GM21717 (cell line): ENCODE results near the gene FAM89B.
A peak's percentile ranks its signal among the peaks of the same experiment; 100 is the strongest.

Source experiments
- ATAC-seq: cut with Tn5 transposase; IDR thresholded peaks from one replicate; pipeline ENCODE4 v1.9.1; 2021; ENCODE audit warnings: mild to moderate bottlenecking, moderate library complexity; ENCODE audit not compliant: unreplicated experiment

The FAM89B gene

DNA sequence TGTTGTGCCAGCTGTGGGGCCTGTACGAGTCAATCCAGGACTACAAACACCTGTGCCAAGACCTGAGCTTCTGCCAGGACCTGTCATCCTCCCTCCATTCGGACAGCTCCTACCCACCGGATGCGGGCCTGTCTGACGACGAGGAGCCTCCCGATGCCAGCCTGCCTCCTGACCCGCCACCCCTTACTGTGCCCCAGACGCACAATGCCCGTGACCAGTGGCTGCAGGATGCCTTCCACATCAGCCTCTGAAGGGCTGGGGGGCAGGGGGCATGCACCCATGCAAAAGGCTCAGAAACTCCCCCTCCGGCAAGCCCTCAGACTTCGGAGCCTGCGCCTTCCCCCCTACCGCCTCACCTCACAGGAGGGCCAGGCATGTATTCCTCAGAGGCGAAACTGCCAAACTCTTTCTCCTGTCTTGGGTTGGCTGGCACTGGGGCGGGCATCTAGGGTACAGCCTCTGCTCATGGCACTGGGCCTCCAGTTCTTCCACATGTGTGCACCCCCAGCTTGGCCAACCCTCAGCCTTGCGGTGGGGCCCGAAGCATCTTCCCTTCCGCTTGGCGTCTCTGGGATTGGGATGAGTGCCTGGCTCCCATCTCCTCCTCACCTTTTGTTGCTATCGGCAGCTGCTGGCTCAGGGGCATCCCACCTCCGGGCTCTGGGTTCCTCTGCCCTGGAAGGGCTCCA, 1.2 kb downstream of the FAM89B start:
- ATAC-seq: no peak

DNA sequence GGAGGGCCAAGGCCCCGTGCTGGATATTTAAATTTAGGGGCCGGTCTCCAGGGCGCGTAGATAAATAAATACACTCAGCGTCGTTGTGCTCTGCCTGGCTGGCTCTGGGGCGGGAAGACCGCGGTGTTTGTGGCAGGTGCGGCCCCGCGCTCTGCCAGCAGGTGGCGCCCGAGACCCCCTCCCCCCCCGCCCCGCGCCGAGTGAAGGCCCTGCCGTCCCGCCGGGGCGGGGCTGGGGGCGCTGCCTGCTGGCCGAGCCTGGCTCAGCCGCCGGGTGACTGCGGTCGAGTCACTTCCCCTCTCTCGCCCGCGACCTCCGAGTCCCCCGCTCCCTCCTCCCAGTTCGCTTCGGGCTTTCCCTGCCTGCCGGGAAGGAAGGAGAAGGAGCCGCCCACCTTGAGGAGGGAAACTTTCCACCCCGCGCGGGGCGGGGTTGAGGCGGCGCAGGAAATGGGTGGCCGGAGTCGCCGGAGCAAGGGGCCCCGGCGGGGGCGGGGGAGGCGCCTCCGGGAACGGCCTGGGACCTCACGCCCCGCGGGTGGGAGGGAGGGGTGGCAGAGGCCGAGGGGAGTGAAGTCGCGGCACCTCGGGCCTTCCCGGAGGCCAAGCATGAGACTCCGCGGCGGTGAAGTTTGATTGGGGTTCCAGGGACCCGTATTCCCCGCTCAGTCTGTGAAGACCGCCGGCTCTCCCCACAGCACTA, 1.9 kb downstream of the FAM89B start:
- peak; percentile 27 for ATAC-seq

DNA sequence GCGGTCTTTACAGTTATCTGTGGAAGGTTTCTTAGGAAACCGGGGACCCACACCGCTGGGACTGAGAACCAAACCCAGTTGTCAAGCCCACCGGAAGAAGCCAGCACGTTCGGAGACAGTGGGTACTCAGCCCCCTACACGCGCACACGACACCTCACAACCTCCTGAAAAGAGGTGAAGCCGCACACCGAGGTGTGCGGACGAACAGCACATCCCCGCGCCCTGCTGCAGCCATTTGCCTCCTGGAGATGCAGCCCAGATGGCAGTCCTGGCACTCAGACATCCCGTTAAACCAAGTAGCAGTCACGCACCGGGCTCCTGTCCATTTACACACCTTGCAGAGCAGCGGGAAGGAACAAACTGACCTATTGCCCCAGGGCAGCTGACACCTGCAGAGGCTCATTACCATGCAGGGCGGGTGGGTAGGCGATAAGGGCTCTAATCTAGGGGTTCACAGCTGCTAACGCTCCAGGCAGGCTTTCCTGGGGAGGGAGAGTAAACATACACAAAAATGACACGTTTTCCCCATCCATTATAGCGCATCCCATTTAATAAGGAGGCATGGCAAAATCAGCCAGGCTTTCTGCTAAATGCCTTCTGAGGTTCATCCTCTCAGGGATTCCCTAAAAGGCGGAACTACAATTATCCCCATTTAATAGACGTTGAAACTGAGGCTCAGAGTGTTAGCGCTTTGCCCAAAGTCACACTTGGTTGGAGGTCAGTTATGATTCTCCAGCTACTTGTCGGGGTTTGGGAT, 2.7 kb downstream of the FAM89B start:
- ATAC-seq: no peak

DNA sequence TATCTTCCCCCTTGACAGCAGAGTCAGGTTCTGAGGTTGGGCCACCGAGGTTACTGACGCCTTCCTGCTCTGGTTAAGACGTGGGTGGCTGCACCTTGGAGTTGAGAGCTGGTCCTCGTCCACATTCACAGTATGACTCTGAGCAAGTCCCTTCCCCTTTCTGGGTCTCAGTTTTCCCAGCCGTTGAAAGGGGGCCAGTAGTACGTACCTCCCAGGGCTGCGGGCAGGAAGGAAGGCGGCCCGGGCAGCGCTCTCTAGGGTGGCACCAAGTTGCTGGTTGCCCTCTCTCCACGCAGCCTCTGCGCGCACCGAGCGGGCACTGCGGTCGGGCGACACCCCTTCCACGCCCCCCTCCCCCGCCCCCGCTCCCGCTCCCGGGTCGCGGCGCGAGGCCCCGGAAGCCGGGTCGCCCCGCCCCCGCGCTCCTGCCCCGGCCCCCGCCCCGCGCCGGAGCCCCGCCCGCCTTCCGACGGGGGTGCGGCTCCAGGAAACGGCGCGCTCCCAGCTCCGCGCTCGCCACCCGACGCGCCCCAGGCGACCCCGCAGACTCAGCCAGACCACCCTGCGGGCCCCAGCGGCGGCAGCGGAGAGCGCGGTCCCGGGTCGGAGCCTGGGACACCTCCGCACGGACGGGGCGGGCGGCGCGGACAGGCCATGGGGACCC, 3.4 kb downstream of the FAM89B start, which contains the start of gene EHBP1L1:
Gene EHBP1L1 (plus strand): TSS at position 486 of the 664 bp plus-strand sequence. CDS start 250 bp downstream, outside the sequence.
- ATAC-seq: no peak

DNA sequence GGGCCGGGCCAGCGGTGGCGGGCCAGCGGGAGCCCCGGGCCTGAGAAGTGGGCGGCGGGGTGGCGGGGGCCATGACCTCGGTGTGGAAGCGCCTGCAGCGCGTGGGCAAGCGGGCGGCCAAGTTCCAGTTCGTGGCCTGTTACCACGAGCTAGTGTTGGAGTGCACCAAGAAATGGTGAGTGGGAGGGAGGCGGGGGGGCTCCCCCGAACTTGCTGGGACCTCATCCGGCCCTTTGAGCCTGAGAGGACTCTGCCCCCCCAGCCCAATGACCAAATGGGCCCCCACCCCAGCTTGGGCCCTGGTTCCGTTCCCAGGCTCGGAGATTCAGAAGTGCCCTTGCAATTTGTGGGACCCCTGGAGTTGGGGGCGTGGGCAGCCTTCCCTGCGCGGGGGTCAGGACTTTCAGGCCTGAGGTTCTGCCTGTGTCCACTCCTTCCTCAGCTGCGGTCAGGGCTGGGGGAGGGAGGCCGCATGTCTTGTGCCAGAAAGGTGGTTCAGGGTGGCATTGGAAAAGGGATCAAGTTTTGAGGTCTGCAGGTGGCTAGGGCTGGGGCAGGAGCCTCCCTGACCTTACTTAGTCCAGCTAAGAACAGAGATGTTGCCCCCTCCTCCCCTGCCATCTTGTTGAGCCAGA, 4.0 kb downstream of the FAM89B start:
- ATAC-seq: no peak

DNA sequence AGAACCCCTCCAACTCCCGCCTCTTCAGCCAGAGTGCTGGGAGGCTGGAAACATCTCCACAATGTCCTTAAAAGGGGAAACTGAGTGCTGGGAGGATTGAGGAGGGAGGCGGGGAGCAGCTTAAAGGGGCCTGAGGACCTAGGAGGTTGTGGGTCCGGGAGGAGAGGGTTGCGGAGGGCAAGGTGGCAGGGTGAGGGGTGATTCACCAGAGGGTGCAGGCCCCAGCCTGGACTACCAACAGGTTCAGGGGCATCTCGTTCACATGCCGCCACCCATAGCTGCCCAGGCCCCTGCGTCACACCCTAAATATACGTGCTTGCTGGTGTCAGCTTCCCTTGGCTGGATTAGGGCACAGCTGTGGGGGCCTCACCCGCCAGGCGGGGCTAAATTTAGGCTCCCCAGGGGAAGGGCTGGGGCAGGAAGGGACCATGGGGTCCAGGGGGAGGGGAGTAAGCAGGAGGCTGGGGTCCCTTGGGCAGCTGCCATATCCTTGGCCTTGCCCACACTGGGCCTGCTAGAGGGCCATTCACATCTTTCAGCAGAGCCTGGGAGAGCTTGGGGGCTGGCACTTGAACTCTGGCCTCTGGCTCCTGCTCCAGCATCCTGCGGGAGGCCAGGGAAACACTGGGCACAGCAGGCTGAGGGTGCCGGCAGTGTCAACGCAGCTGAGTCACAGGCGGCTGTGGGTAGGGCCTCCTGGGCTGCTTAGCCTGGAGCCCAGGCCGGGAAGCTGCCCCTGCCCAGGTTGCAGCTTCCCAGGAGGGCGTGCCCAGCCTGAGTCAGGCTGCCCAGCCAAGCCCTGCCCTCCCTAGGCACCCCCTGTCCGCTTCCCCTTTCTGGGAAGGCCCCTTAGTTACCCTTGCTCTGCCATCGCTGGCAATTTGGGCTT, 4.8 kb downstream of the FAM89B start:
- ATAC-seq: no peak

DNA sequence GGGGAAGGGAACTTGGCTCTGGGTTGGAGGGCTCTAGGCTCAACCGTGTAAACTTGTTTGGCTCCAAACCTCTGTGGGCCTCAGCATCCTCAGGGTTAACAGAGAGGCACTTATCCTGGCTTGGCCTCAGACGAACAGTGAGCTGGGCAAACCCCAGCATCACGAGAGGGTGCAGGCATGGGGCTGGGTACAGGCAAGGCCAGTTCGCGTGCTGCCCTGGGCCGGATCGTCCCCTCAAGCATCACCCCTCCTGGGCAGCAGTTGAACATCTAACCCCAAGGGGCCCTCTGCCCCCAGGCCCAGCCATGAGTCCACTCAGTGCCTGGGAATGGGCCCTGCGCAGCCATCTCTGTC, 5.4 kb downstream of the FAM89B start:
- no peak for ATAC-seq

DNA sequence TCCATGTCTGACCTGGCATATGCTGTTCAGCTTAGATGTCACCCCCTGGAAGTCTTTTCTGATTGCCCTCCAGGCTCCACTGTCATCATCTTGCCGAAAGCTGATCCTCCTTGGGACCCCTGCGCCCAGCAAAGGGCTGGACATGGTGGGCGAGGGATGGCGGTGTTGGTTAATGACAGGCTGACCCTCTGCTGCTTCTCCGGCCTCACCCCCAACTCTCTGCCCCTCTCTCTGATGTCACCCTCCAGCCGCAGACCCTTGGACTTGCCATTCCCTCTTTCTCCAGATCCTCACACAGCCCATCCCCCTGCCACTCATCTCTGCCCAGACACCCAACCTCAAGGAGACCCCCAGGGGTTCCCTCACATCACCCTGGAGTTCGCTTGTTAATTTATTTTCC, 5.8 kb downstream of the FAM89B start:
- no peak for ATAC-seq

DNA sequence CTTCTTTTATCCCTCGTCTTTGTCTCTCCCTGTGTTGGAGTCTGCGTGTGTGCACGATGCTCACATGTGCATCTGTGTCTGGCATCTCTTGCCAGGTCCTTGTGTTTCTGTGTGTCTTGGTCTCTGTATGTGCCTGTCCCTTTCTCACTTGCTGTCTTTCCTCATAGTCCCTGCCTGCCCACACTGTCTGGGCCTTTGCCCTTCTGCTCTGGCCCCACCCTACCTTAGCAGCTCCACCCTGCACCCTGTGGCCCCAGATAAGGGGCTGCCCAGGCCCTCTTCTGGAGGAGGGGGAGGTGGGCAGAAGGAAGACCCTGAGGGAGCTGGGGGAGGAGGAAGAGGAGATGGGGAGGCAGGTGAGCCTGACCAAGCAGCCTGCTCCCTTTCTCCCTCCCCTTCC, 6.3 kb downstream of the FAM89B start:
- no peak for ATAC-seq

DNA sequence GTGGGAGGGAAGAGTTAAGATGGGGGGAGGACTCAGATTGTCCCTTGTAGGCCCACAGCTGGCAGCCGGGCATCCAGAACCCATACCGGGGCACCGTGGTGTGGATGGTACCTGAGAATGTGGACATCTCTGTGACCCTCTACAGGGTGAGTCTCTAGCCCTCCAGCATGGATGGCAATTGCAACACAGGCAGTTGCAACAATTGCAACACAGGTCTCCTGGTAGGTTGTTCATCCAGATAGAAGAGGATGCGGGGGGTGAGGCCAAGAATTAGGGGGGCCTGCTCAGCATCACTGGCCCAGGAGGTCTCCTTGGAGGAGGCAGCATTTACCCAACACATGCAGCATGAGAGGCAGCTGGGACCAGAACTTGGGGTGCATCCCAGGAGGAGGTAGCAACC, 7.0 kb downstream of the FAM89B start:
- no peak for ATAC-seq

DNA sequence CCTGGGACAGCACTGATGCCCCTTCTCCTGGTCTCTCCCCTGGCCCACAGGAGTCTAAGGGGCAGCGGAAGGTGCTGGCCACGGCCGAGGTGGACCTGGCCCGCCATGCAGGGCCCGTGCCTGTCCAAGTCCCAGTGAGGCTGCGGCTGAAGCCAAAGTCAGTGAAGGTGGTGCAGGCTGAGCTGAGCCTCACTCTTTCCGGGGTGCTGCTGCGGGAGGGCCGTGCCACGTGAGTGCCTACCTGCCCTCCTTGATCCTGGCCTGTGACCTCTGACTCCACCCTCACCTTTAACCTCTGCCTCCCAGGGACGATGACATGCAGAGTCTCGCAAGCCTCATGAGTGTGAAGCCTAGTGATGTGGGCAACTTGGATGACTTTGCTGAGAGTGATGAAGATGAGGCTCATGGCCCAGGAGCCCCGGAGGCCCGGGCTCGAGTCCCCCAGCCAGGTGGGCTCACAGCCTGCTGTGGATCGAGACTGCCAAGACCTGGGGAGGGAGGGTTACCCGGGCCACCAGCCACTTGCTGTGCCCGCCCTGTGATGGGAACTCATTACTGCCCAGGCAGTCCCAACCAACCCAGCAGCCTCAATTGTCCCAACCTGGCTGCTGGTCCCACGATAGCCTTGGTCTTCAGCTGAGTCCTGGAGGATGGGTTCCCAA, 7.8 kb downstream of the FAM89B start:
- ATAC-seq: no peak

DNA sequence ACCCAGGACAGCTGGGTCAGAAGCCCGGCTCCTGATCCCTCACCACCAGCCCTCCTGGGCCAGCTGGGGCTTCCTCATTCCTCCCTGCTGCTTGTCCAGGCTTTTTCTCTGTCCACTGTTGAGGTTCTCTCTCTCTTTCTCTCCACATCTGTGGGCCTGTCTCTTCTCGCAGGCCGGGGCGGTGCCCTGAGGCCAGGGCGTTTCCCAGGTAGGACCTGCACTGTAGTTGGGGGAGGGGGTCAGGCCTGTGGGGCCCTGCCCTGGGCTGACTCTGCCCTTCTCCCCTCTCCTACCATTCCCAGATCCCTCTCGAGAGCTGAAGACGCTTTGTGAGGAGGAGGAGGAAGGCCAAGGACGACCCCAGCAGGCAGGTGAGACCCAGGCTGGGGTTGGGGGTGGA, 8.4 kb downstream of the FAM89B start:
- ATAC-seq: no peak

DNA sequence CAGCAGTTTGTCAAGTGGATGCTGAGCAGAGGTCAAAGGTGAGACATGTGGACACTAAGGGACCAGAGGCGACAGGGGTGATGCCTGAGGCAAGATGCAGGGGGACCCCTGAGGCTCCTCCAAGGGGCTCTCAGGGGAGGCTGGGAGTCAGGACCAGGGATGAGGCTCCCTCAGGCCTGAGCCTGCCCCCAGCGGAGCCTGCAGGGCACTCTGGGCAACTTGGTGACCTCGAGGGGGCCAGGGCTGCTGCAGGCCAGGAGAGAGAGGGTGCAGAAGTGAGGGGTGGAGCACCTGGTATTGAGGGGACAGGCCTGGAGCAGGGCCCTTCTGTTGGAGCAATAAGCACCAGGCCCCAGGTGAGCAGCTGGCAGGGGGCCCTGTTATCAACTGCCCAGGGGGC, 9.6 kb downstream of the FAM89B start:
- ATAC-seq: no peak

DNA sequence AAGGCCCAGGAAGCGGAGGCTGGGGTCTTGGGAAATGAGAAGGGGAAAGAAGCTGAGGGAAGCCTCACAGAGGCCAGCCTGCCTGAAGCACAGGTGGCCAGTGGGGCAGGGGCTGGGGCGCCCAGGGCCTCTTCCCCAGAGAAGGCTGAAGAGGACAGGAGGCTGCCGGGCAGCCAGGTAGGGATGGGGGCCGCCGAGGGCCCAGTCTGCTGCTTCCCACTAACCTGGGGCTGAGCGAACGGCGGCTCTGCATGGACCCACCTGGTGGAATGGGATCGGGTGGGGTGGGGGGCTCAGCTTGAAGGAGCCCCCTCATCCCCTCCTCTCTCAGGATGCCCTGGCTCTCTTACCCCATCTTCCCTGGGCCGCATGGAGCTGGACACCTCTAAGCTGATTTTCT, 11.3 kb downstream of the FAM89B start:
- no peak for ATAC-seq

DNA sequence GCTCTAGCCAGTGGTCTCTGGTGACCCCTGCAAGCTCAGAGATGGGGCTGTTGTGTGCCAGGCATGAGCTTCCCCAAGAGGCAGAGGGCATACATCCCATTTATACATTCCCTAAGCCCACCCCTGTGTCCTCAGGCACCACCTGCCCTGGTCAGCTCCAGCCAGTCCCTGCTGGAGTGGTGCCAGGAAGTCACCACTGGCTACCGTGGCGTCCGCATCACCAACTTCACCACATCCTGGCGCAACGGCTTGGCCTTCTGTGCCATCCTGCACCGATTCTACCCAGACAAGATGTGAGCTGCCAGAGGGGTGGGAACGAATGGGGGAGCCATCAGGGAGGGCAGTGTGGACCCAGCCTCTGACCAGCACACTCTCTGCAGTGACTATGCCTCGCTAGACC, 11.8 kb downstream of the FAM89B start:
- ATAC-seq: no peak

DNA sequence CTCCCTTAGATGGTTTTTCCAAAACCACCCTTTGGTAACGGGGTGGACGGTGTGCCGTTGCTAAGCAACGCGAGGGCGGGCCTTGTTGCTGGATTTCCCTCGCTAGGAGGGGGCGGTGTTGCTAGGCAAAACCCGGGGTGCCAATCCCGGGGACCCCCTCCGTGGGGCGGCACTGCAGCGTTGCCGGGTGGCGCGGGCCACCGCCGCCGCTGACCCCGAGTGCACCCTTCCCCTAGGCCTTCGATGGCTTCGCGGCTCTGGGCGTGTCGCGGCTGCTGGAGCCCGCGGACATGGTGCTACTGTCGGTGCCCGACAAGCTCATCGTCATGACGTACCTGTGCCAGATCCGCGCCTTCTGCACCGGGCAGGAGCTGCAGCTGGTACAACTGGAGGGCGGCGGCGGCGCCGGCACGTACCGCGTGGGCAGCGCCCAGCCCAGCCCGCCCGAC, 12.4 kb downstream of the FAM89B start:
- no peak for ATAC-seq

DNA sequence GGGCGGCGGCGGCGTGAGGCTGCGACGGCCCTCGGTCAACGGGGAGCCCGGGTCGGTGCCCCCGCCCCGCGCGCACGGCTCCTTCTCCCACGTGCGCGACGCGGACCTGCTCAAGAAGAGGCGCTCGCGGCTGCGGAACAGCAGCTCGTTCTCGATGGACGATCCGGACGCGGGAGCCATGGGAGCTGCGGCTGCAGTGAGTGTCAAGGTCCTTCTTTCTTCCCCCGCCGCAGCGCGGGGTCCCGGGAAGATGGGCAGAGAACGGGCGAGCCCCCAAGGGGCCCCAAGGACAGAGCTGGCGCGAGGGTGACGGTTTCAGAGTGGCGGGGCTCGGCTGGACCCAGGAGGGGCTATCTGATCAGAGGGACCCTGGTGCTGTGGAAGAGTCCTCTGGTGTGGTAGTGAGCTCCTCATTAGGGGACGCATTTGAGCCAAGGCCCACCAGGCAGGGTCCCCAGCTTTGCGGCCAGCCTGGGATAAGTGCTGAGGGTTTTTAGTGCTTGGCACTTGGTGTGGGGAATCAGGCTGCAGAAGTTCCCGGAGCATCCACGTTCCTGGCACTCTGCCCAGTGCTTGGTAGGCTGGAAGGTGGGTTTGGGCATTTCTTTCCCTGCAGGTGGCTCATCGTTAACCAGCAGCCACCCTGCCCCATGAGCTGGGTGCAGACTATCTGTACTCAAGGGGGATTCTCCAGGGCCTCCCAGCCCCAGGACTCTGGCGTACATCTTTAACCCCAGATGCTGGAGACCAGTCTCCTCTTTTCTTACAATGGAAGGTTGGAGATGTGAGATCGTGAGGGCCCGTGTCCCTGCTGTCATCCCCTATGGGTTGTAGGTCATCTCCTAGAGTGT, 13.3 kb downstream of the FAM89B start:
- ATAC-seq: no peak

DNA sequence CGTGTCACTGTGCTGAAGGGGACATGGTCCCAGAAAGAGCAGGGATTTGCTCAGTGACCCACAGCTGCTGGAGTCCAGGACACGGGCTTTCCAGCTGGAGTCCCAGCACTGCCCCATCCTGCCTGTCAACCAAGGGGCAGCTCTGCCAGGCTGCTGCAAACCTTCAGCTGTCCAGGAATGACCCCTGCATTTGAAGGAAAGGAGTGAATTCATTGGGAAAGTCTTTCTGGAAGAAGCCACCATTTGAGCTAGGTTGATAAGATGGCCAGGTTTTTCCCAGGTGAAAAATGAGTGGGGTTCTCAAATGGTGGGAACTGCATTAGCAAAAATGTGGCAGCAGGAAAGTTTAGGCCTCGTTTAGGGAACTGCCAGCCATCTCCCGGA, 13.9 kb downstream of the FAM89B start:
- no peak for ATAC-seq

DNA sequence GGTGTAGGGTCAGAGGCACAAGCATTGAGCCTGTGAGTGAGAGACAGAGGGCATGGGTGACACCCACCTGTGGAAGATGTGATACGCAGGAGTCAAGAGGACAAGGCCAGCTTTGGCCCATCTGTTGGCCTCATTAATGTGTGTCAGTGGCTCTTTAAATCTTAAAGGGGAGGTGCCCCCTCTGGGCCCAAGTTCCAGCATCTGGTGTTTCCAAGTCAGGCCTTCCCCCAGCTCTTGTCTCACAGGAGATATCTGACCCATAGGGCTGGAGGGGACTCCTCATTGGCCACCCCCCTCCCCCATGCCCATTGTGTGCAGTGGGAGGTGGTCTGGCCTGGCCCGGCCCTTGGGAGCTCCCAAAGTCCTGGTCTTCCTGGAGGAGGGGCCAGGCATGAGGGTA, 14.3 kb downstream of the FAM89B start:
- ATAC-seq: no peak
